GM18507 (cell line): ENCODE measurements around the gene PATE1.

Experiments used
- DNase-seq: peaks from one replicate; pipeline ENCODE4 v3.0.0; 2011; ENCODE audit warnings: low read depth; ENCODE audit not compliant: insufficient read length; ENCODE audit errors: extremely low spot score
- FAIRE-seq: peaks from 2 replicates; lab custom pipeline; 2011; peaks lifted over from hg19 to GRCh38; lab: Jason Lieb, UNC

Gene PATE1

DNA sequence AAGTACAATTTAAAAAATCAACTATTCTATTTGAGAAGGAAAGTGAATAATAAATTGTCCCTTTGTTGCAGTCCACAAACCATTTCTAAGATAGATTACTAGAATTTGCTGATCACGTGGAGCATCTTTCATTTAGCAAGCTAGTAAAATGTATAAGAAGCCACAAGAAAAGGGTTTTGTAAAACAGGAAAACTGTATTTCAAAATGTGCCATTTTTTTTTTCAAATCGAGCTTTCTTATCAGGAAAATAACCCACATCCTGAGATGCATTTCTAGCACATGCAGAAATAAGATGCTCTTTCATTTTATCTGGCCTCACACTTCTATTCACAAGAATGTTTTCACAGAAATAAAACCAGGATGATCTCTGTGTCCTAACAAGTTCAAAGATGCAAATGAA, 38.6 kb downstream of the PATE1 start:
- FAIRE-seq (no peak), DNase-seq (no peak)

DNA sequence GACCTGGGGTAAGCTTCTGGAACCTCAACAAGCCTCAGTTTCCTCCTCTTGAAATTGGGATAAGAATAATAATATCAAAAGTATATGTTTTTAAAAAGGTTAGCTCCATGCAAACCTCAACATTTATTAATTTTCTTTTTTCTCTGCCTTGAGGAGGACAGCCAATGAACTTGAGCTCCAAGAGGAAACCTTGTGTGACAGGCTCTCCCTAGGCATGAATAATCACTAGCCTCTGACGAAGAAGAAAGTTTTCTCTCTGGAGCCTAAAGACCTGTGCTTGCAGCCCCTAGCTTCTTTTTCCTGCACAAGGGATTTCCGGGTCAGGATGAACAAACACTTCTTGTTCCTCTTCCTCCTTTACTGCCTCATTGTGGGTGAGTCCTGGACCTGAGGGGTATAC, 41.7 kb downstream of the PATE1 start, which contains the start of gene PATE3:
PATE3 (plus strand) TSS at position 301 of the 400 bp plus-strand sequence; CDS start at position 326, 25 bp downstream.
- FAIRE-seq (no peak), DNase-seq (no peak)

- DNase-seq: no peak
- no peak for FAIRE-seq
These were observed 44.7 kb downstream of the PATE1 start for GRCh38 chr11:125790825-125791224.

GRCh38 chr11:125797641-125798040, 51.6 kb downstream of the PATE1 start:
- no peak for FAIRE-seq
- DNase-seq: no peak
